ENCODE measurements around the gene TBL1Y. TPM values are rescaled to one million over a fixed set of nuclear protein-coding genes. Genes with fewer than 3 reads are reported as not detected.
A peak's percentile ranks its signal among the peaks of the same experiment; 100 is the strongest.
"Not testable (repeated sequence)": the region's sequence is repeated elsewhere in the genome, so short reads cannot be mapped to it uniquely, and the experiment has no call there.

The TBL1Y gene
- total RNA-seq, 1 donor from 2014 or later, result not detected

- DNase-seq (ENCODE audit: low spot score), result no peak
- intact Hi-C loops (cut with micrococcal nuclease), result no loop called here
- Mint-ChIP-seq H3K4me1 (ENCODE audit: low read depth) (no peaks in the 10 kb centered on the region), H3K9me3 (no peaks in the 10 kb centered on the region), H3K27ac (no peak overlapping the region), H3K27me3 (ENCODE audit: low read depth) (no peaks in the 10 kb centered on the region), H3K4me3 (ENCODE audit: low read depth) (no peak overlapping the region), H3K36me3 (ENCODE audit: low read depth) (no peaks in the 10 kb centered on the region)
Observed at GRCh38 chrY:7039037-7039436, 128.5 kb downstream of the TBL1Y start.

DNA sequence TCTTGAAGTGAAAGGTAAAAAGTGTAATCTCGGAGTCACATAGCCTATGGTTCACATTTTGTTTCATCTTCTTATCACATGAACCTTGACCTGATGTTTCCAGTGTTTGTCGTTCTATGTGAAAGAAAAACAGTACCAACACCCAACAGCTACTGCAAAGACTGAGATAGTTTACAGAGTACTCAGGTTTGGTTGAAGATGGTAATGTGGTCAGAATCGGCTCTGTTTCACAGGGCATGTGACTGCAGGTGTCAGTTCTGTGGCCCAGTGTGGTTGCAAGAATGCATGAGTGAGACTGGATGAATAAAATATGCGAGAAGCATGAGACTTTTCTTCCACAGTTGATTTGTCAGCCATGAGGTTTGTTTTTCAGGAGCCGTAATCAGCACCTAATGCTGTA, 130.2 kb downstream of the TBL1Y start:
- Mint-ChIP-seq H3K4me3 (ENCODE audit: low read depth) (no peak overlapping the region), H3K9me3 (no peaks in the 10 kb centered on the region), H3K27me3 (ENCODE audit: low read depth) (no peaks in the 10 kb centered on the region), H3K36me3 (ENCODE audit: low read depth) (no peaks in the 10 kb centered on the region), H3K4me1 (ENCODE audit: low read depth) (no peaks in the 10 kb centered on the region), H3K27ac (no peak overlapping the region)
- intact Hi-C loops (cut with micrococcal nuclease), result no loop called here
- no peak for DNase-seq (ENCODE audit: low spot score)

DNA sequence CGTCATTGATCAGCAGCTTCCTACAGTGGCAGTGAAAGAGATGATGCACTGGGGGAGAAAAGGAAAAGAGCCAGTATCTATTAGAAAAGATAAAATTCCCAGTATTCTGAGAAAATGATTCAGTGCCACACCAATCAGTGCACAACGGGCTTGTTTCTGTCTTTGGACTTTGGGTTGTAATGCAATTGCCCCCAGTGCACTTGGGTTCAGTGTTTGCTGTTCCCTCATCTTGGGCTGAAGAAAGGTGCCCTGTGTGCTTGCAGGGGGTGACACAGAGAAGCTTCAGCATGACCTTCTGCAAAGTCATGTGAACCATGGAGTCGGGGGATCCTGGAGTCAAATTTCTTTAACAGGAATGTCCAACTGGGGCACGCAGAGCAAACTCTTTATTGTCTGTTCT, 131.5 kb downstream of the TBL1Y start:
- H3K9me3 Mint-ChIP-seq, result no peaks in the 10 kb centered on the region

DNA sequence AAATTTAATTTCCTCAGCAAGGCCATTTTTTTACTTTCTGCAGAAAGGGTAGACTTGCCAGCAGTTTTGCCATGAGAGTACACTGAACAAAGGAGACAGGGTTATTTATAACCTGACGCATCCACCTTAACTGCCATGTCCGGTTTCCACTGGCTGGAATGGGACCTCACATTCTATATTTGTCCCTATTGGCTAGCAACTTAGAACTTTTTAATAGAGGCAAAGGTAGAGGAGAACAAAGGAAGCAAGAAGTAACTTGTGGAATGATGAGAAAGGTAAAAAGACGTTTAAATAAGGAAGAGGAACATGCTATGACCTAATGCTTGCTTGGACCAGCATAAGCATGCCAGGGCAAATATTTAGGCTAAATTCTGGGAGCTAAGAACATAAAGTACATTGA, 142.0 kb downstream of the TBL1Y start:
- intact Hi-C loops (cut with micrococcal nuclease); H3K36me3 Mint-ChIP-seq (ENCODE audit: low read depth); H3K4me3 Mint-ChIP-seq (ENCODE audit: low read depth); H3K9me3 Mint-ChIP-seq; DNase-seq (ENCODE audit: low spot score); H3K4me1 Mint-ChIP-seq (ENCODE audit: low read depth); H3K27ac Mint-ChIP-seq; H3K27me3 Mint-ChIP-seq (ENCODE audit: low read depth): not testable (repeated sequence)

More for the DNA sequence above, 131.5 kb downstream of the TBL1Y start:
- no peaks in the 10 kb centered on the region for H3K36me3 Mint-ChIP-seq (ENCODE audit: low read depth)
- H3K4me1 Mint-ChIP-seq (ENCODE audit: low read depth), result no peaks in the 10 kb centered on the region
- H3K27ac Mint-ChIP-seq, result no peak overlapping the region
- H3K27me3 Mint-ChIP-seq (ENCODE audit: low read depth), result no peaks in the 10 kb centered on the region
- no peak for DNase-seq (ENCODE audit: low spot score)
- H3K4me3 Mint-ChIP-seq (ENCODE audit: low read depth), result no peak overlapping the region
- intact Hi-C loops (cut with micrococcal nuclease), result no loop called here

DNA sequence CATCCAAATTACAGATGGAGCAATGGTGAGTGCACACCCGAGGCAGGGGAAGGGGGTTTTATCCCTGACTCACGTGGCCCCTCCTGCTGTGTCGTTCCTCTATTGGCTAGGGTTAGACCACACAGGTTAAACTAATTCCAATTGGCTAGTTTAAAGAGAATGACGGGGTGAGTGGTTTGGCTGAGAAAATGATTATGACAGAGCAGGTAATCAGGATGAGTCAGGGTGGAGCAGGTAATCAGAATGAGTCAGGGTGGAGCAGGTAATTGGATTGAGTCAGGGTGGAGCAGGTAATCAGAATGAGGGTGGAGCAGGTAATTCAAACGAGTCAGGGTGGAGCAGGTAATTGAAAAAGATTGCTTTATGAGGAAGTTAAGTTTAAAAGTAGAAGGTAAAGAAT, 146.4 kb downstream of the TBL1Y start:
- no peak overlapping the region for H3K4me3 Mint-ChIP-seq (ENCODE audit: low read depth)
- no peak for DNase-seq (ENCODE audit: low spot score)
- no peaks in the 10 kb centered on the region for H3K4me1 Mint-ChIP-seq (ENCODE audit: low read depth)
- H3K27ac Mint-ChIP-seq, result no peak overlapping the region
- H3K36me3 Mint-ChIP-seq (ENCODE audit: low read depth), result no peaks in the 10 kb centered on the region
- intact Hi-C loops (cut with micrococcal nuclease), result no loop called here
- H3K27me3 Mint-ChIP-seq (ENCODE audit: low read depth), result no peaks in the 10 kb centered on the region
- H3K9me3 Mint-ChIP-seq, result no peaks in the 10 kb centered on the region

- no peak for DNase-seq (ENCODE audit: low spot score)
- Mint-ChIP-seq H3K27me3 (ENCODE audit: low read depth) (no peaks in the 10 kb centered on the region), H3K27ac (no peak overlapping the region), H3K9me3 (no peaks in the 10 kb centered on the region), H3K36me3 (ENCODE audit: low read depth) (no peaks in the 10 kb centered on the region), H3K4me3 (ENCODE audit: low read depth) (no peak overlapping the region), H3K4me1 (ENCODE audit: low read depth) (no peaks in the 10 kb centered on the region)
- intact Hi-C loops (cut with micrococcal nuclease), result no loop called here
Observed at GRCh38 chrY:7078725-7079124, 168.2 kb downstream of the TBL1Y start.

DNA sequence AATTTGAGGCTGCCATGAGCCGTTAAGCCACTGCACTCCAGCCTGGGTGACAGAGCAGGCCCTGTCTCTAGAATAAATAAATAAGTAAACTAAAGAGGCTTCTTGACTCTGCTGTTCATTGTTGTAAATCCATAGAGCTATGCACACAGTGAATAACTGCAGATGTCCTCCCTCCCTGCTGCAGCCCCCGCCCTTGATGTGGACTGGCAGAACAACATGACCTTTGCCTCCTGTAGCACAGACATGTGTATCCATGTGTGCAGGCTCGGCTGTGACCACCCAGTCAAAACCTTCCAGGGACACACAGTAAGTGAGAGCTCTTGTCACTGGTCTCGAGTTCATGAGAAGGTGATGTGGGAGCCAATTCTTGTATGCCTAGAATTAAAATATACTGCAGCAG, 170.1 kb downstream of the TBL1Y start:
- H3K36me3 Mint-ChIP-seq (ENCODE audit: low read depth); H3K4me1 Mint-ChIP-seq (ENCODE audit: low read depth); intact Hi-C loops (cut with micrococcal nuclease); H3K27ac Mint-ChIP-seq; H3K9me3 Mint-ChIP-seq; H3K27me3 Mint-ChIP-seq (ENCODE audit: low read depth); H3K4me3 Mint-ChIP-seq (ENCODE audit: low read depth); DNase-seq (ENCODE audit: low spot score): not testable (repeated sequence)

- Mint-ChIP-seq H3K4me3 (ENCODE audit: low read depth) (no peak overlapping the region), H3K27ac (no peak overlapping the region), H3K4me1 (ENCODE audit: low read depth) (peaks cover 11% of the 10 kb centered on the region)
Observed at GRCh38 chrY:7085606-7086005, 175.1 kb downstream of the TBL1Y start.

GRCh38 chrY:7092836-7093235, 182.3 kb downstream of the TBL1Y start:
- no peak for DNase-seq (ENCODE audit: low spot score)
- peaks cover under 1% of the 10 kb centered on the region for H3K4me1 Mint-ChIP-seq (ENCODE audit: low read depth)
- peaks cover 1% of the 10 kb centered on the region for H3K27me3 Mint-ChIP-seq (ENCODE audit: low read depth)
- H3K9me3 Mint-ChIP-seq, result no peaks in the 10 kb centered on the region
- intact Hi-C loops (cut with micrococcal nuclease), result no loop called here
- H3K36me3 Mint-ChIP-seq (ENCODE audit: low read depth), result no peaks in the 10 kb centered on the region
- H3K27ac Mint-ChIP-seq, result no peak overlapping the region
- H3K4me3 Mint-ChIP-seq (ENCODE audit: low read depth), result no peak overlapping the region

More at GRCh38 chrY:7085606-7086005, 175.1 kb downstream of the TBL1Y start:
- Mint-ChIP-seq H3K36me3 (ENCODE audit: low read depth) (no peaks in the 10 kb centered on the region), H3K27me3 (ENCODE audit: low read depth) (no peaks in the 10 kb centered on the region), H3K9me3 (no peaks in the 10 kb centered on the region)
- DNase-seq (ENCODE audit: low spot score), result peak; percentile 60
- intact Hi-C loops (cut with micrococcal nuclease), result loop anchor here (1.0 kb wide), 1 partner anchor 121 kb away; no protein-coding TSS in a partner anchor

GRCh38 chrY:7094365-7094764, 183.9 kb downstream of the TBL1Y start:
- no peaks in the 10 kb centered on the region for H3K36me3 Mint-ChIP-seq (ENCODE audit: low read depth)
- no peak overlapping the region for H3K4me3 Mint-ChIP-seq (ENCODE audit: low read depth)
- DNase-seq (ENCODE audit: low spot score), result no peak
- peaks cover 1% of the 10 kb centered on the region for H3K27me3 Mint-ChIP-seq (ENCODE audit: low read depth)
- H3K4me1 Mint-ChIP-seq (ENCODE audit: low read depth), result no peaks in the 10 kb centered on the region
- H3K27ac Mint-ChIP-seq, result no peak overlapping the region
- intact Hi-C loops (cut with micrococcal nuclease), result no loop called here
- H3K9me3 Mint-ChIP-seq, result no peaks in the 10 kb centered on the region

DNA sequence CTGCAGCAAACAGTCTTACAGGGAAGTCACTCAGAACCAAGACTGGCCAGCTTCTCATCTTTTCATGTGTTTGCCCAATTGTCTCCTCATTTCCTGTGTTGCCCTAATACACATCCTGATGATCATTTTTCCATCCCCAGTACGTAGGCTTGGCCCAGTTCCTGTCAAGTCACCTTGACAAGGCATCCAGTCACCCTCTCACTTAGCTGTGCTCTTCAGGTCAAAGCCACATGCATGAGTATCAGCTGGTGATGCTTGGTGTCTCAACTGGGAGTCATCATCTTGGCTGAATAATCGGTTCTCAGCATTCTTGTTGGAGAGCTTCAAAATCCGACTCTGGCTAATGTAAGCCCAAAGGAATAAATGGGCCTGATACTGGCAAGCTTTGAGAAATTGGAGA, 186.5 kb downstream of the TBL1Y start:
- DNase-seq (ENCODE audit: low spot score), result no peak
- Mint-ChIP-seq H3K9me3 (no peaks in the 10 kb centered on the region), H3K4me1 (ENCODE audit: low read depth) (no peaks in the 10 kb centered on the region), H3K27ac (no peak overlapping the region), H3K4me3 (ENCODE audit: low read depth) (no peak overlapping the region), H3K27me3 (ENCODE audit: low read depth) (no peaks in the 10 kb centered on the region), H3K36me3 (ENCODE audit: low read depth) (no peaks in the 10 kb centered on the region)
- intact Hi-C loops (cut with micrococcal nuclease), result no loop called here

- no peaks in the 10 kb centered on the region for H3K27me3 Mint-ChIP-seq (ENCODE audit: low read depth)
- H3K36me3 Mint-ChIP-seq (ENCODE audit: low read depth), result no peaks in the 10 kb centered on the region
- H3K4me3 Mint-ChIP-seq (ENCODE audit: low read depth), result no peak overlapping the region
- no peaks in the 10 kb centered on the region for H3K9me3 Mint-ChIP-seq
- no peak for DNase-seq (ENCODE audit: low spot score)
- intact Hi-C loops (cut with micrococcal nuclease), result no loop called here
- H3K4me1 Mint-ChIP-seq (ENCODE audit: low read depth), result peaks cover 3% of the 10 kb centered on the region
- no peak overlapping the region for H3K27ac Mint-ChIP-seq
Observed at GRCh38 chrY:7099742-7100141, 189.2 kb downstream of the TBL1Y start.

DNA sequence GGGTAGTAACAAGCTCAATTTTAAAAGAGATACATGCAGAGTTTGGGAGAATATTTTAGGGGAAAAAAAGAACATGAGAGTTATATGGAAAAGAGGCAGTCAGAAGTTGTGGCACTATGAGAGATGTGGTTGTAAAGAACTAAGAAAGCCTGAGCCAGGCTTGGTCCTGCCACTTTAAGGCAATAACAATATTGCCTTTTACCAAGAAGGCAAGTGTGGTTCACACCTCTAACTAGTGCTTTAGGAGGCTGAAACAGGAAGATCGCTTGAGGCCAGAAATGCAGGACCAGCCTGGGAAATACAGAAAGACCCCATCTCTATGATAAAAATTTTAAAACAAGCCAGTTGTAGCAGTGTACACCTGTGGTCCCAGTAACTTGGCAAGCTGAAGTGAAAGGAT, 192.2 kb downstream of the TBL1Y start:
- DNase-seq (ENCODE audit: low spot score), result no peak
- Mint-ChIP-seq H3K9me3 (no peaks in the 10 kb centered on the region), H3K4me3 (ENCODE audit: low read depth) (no peak overlapping the region), H3K36me3 (ENCODE audit: low read depth) (no peaks in the 10 kb centered on the region), H3K4me1 (ENCODE audit: low read depth) (peaks cover 24% of the 10 kb centered on the region), H3K27ac (no peak overlapping the region), H3K27me3 (ENCODE audit: low read depth) (no peaks in the 10 kb centered on the region)
- intact Hi-C loops (cut with micrococcal nuclease), result no loop called here

DNA sequence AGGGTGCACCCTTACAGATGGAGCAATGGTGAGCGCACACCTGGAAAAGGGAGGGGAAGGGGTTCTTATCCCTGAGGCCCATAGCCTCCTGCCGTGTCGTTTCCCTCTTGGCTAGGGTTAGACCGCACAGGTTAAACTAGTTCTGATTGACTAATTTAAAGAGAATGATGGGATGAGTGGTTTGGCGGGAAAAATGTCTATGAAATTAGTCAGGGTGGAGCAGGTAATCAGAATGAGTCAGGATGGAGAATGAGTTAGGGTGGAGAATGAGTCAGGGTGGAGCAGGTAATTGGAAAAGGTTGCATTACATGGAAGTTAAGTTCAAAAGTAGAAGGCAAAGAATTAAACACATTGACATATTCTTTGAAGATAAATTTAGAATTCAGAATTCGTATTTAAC, 196.7 kb downstream of the TBL1Y start:
- H3K27me3 Mint-ChIP-seq (ENCODE audit: low read depth), result no peaks in the 10 kb centered on the region
- no peak for DNase-seq (ENCODE audit: low spot score)
- H3K27ac Mint-ChIP-seq, result no peak overlapping the region
- no peak overlapping the region for H3K4me3 Mint-ChIP-seq (ENCODE audit: low read depth)
- no peaks in the 10 kb centered on the region for H3K9me3 Mint-ChIP-seq
- no peaks in the 10 kb centered on the region for H3K36me3 Mint-ChIP-seq (ENCODE audit: low read depth)
- H3K4me1 Mint-ChIP-seq (ENCODE audit: low read depth), result peaks cover 32% of the 10 kb centered on the region
- intact Hi-C loops (cut with micrococcal nuclease), result no loop called here

All from activated T-helper 2 cell treated with anti-CD3 and anti-CD28 coated beads, Interferon-gamma antibody, Interleukin-2, Interleukin-4, amounts not matched to agents 10 μg/mL and 5 μg/mL and 100 μg/mL, durations not matched to agents 14 hours and 24 hours and 36 hours (primary cell).